Measurements from ENCODE around the gene ATP8A1.
"Not testable (repeated sequence)": the region's sequence is repeated elsewhere in the genome, so short reads cannot be mapped to it uniquely, and the experiment has no call there.

ATP8A1 gene

GRCh38 chr4:42656944-42657792, at the start of gene ATP8A1:
Gene ATP8A1 (minus strand): TSS chr4:42657105. CDS start chr4:42656873, 232 bp downstream.
- peak; percentile 96 for DNase-seq

DNA sequence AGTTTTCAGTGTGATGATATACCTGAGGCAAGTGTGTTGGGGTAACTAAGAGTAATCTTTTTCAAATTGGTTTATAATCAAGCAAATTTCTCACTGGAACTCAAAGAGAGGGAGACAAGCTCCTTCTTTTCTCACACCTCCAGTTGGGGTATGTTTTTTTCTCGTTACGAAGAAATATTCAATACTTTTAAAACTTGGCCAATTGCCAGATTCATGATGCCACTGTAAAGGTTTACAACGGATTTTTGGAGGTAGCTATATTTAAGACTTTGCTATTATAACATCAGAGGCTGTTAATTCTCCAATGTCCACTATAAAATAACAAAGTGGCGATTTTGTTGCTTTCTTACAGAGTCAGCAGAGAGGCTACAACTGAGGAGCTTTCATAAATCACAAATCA, 49.2 kb upstream of the ATP8A1 start:
- DNase-seq: no peak

- no peak for DNase-seq
Observed at GRCh38 chr4:42703813-42704212, 46.9 kb upstream of the ATP8A1 start.

DNA sequence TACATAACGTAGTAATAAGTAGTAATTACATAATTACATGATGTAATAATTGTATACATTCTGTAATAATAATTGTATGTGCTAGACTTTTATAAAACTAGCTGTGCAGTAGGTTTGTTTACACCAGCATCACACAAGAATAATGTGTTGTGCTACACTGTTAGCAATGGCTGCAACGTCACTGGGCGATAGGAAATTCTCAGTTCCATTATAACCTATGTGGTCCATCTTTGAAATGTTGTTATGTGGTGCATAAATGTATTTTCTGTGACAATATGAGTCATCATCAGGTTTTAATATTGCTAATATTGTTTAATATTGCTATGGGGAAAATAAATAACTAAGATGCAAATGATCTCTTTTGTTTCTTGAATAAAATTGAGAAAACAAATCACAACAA, 46.0 kb upstream of the ATP8A1 start:
- DNase-seq: no peak

DNA sequence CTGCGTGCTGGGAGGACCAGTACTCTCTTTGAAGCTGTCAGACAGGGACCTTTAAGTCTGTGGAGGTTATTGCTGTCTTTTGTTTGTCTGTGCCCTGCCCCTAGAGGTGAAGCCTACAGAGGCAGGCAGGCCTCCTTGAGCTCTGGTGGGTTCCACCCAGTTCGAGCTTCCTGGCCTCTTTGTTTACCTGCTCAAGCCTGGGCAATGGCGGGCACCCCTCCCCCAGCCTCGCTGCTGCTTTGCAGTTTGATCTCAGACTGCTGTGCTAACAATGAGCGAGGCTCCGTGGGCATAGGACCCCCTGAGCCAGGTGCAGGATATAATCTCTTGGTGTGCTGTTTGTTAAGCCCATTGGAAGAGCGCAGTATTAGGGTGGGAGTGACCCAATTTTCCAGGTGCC, 44.9 kb upstream of the ATP8A1 start:
- not testable (repeated sequence) for DNase-seq

DNA sequence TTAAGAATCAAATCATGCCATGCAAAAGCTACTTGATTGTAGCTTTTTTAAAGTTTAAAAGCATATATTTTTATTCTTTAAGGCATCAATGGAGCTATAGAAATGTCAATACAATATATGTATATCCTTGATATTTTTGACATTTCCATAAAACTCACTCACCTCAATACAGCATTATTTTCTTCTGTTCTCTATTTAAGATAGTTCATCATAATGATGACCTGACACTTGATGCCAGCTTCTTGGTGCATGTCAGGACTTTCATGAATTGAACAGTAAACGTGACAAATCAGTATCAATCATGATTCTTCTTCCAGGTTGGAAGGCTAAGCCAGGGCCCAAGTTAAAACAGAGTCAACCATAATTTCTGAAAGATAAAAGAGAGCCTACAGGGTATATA, 33.6 kb upstream of the ATP8A1 start:
- DNase-seq: no peak

- peak; percentile 17 for DNase-seq
Observed at GRCh38 chr4:42683393-42683792, 26.5 kb upstream of the ATP8A1 start.

GRCh38 chr4:42678512-42678911, 21.6 kb upstream of the ATP8A1 start:
- no peak for DNase-seq

GRCh38 chr4:42676066-42676951, 19.4 kb upstream of the ATP8A1 start:
- DNase-seq: no peak

DNA sequence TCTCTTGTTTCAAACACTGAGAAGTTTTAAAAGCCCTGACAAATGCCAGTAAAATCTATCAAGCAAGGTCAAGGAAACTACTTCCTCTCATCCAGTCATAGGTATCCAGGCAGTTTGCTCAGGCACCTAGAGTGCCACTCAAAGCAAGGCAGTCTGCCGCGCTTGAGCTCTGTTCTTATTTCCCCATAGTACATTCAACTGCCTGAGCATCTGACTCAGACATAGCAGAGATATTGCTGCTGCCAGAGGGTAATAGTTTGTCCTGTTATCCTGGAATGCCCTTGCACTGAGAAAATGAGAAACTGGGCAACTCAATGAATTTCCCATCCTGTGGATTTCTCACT, 16.1 kb upstream of the ATP8A1 start:
- no peak for DNase-seq

- peak; percentile 14 for DNase-seq
Observed at GRCh38 chr4:42672359-42673081, 15.6 kb upstream of the ATP8A1 start.

DNA sequence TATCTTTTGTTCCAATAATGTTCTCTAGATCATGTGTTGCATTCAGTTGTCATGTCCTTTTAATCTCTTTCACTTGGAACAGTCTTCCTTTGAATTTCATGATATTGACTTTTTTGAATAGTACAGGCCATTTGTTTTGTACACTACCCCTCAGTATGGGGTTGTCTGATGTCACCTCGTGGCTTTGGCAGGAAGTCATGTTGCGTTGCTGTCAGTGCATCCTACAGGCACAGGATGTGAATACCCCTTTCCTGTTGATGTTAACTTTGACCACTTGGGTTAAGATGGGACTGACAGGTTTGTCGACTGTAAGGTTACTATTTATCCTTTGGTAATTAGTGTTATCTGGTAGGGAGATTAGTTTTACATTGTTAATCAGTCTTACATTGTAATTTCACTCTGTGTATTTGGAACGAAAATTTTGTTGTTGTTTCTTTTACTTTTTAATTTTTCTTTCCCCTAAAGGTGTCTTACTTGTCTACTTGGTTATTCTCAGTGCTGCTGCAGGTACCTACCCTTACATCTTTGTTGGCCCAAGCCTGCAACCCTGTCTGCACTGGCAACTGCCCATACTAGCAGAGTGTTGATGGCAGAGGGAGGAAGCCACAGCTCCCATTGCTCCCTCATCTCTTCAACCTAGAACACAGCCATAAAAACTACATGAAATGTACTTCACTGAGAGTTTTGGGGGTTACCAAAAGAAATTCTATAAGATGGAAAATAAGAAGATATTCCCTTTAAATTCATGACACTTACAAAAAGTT, 14.7 kb upstream of the ATP8A1 start:
- no peak for DNase-seq

DNA sequence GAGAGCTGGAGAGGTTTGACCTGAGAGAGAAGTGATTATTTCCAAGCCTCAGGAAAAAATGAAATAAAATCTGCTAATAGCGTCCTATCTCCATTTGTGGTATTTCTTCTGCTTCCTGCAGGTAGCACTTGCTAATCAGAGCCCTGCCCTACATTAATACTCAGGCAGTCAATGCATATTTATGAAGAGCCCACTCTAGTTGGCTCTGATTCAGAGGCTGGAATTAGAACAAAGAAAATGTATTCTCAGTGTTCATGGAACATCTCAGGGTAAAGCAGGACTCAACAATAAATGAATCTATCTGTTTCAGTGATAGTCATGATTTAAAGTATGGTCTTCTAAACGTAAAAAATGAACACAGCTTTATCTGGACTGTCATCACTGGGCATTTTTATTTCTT, 1.4 kb upstream of the ATP8A1 start:
- no peak for DNase-seq

DNA sequence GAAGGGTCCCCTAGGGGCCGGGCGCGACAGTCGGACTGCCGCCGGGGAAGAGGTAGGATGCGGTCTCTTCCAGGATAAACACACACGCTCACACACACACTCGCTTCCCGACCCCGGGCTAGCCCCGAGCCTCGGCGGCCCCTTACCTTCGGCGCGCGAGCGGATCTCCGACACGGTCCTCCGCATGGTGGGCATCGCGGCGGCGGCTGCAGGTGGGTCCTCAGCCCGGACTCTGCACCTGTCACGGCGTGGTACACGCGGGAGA, 294 bp downstream of the ATP8A1 start:
- DNase-seq: no peak

GRCh38 chr4:42655921-42656678, 805 bp downstream of the ATP8A1 start:
- DNase-seq: peak; percentile 68

DNA sequence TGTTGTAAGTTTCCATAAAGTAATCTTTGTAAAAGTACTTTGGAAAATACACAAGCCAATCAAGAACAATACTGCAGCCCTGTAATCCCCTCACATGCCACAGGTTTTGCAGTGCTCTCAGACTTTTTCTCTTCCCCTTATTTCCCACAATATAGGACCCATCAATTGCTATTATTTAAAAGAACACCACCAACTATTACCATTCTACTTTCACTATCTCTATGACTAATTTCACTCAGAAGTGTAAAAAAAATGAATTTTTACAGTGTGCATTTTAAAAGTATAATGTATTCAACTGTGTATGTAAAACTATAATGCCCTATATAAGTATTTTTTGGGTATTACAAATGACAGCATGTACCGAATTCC, 1.7 kb downstream of the ATP8A1 start:
- DNase-seq: peak; percentile 47

DNA sequence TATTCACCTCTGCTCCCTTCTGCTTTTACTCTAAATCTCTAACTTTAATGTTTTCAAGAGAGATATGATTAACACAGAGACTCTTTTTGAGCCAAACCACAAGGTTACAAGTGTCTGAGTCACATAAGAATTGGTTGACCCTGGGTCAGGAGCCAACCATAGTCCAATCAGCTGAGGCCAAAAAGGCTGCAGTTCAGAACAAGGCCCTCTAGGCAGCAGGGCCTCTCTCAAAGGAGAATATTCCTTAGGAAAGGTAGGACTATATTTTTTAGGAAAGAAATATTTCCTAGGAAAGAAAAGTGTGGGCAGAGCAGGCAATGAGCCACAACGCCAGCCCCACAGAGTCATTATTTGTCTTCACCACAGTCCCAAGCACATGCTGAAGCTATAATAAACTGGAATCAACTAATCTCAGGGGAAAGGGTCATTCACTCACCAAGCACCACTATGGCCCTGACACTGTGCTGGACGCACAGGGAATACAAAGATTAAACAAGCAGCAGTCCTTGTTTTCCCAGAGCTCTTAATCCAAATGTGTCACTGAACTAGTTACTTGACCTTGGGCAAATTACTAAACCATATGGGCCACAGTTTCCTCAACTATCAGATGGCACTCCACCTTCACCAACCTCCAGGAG, 2.2 kb downstream of the ATP8A1 start:
- peak; percentile 90 for DNase-seq

GRCh38 chr4:42653626-42654560, 3.0 kb downstream of the ATP8A1 start:
- DNase-seq: no peak

DNA sequence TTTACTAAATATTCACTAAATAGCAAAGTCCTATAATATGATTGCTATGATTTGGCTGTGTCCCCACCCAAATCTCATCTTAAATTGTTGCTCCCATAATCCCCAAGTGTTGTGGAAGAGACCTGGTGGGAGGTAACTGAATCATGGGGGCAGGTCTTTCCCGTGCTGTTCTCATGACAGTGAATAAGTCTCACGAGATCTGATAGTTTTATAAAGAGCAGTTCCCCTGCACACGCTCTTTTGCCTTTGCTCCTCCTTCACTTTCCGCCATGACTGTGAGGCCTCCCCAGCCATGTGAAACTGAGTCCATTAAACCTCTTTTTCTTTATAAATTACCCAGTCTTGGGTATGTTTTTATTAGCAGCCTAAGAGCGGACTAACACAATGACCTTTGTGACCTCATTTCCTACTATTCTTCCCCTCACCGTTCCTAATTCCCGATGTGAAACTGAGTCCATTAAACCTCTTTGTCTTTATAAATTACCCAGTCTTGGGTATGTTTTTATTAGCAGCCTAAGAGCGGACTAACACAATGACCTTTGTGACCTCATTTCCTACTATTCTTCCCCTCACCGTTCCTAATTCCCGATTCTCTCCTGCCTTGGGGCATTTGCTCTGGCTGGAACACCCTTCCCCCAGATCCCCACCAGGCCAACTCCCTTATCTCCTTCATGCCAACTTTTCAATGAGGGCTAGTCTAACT, 4.2 kb downstream of the ATP8A1 start:
- DNase-seq: not testable (repeated sequence)

DNA sequence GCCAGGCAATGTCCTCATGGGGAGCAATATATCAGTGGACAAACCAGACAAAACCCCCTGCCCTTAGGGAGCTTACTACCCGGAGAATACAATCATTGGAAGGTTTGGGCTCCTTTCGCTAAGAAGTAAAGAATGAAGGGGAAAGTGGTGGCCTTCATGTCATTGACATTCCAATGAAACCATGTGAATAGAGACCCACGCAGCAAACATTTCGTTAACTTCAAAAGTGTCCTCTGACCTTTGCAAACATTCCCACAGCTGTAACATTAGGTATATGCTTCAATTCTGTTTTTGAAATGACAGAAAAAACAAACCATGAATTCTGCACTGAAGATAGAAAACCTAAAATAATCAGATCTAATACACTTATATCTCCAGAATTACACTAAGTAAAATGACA, 7.0 kb downstream of the ATP8A1 start:
- no peak for DNase-seq

Data from OCI-M1 (cell line).